WTC11 (cell line): Measurements from ENCODE around the gene UBE2J1. TPM values are rescaled to one million over a fixed set of nuclear protein-coding genes. Genes with fewer than 3 reads are reported as not detected.
A peak's percentile ranks its signal among the peaks of the same experiment; 100 is the strongest.

Experiments
- ATAC-seq: fragments of 200-7000 bp; cut with Tn5 transposase; 2 replicates; pipeline ENCODE4 v1.10.0; 2021; ENCODE audit warnings: mild to moderate bottlenecking, moderate library complexity
- CTCF ChIA-PET: fragments of 300-600 bp; sonication (Branson Sonifier 250); formaldehyde crosslinking; loops from one replicate; lab custom pipeline; 2021; ENCODE audit warnings: antibody characterized with exemption; lab: Charles Lee
- POLR2A ChIA-PET: fragments of 350-600 bp; sonication (Branson Sonifier 250); formaldehyde crosslinking; loops from one replicate; lab custom pipeline; 2021; ENCODE audit warnings: antibody characterized with exemption; lab: Charles Lee
- DNase-seq: peaks from one replicate; pipeline ENCODE4 v3.0.0; 2021; ENCODE audit warnings: low spot score
- H3K27ac Mint-ChIP-seq: 2 replicates; pipeline ENCODE4 v1.8.0; 2021; ENCODE audit warnings: mixed read lengths
- H3K27me3 Mint-ChIP-seq: 2 replicates; pipeline ENCODE4 v1.8.0; 2021; ENCODE audit warnings: low read depth, mild to moderate bottlenecking, moderate library complexity, mixed read lengths
- H3K36me3 Mint-ChIP-seq: 2 replicates; pipeline ENCODE4 v1.8.0; 2021; ENCODE audit warnings: mixed read lengths
- H3K4me1 Mint-ChIP-seq: 2 replicates; pipeline ENCODE4 v1.8.0; 2022; ENCODE audit warnings: mixed read lengths
- H3K4me3 Mint-ChIP-seq: 2 replicates; pipeline ENCODE4 v1.8.0; 2021; ENCODE audit warnings: mild to moderate bottlenecking, moderate library complexity, mixed read lengths
- H3K9me3 Mint-ChIP-seq: 2 replicates; pipeline ENCODE4 v1.8.0; 2021; ENCODE audit warnings: mixed read lengths
- EMX1 ChIP-seq: fragments of 250-450 bp; sonication (Bioruptor Pico); IDR thresholded peaks from 2 replicates; pipeline ENCODE4 v1.8.0; 2021; ENCODE audit warnings: mild to moderate bottlenecking
- JAZF1 ChIP-seq: fragments of 250-450 bp; sonication (Bioruptor Pico); IDR thresholded peaks from 2 replicates; pipeline ENCODE4 v1.9.0; 2021; ENCODE audit warnings: moderate library complexity, mild to moderate bottlenecking, inconsistent platforms
- SMAD4 ChIP-seq: sonication (generic); formaldehyde crosslinking; IDR thresholded peaks from 2 replicates; pipeline ENCODE4 v1.8.0; 2022; ENCODE audit warnings: mild to moderate bottlenecking, missing genetic modification reagents
- ZNF317 ChIP-seq: sonication (generic); formaldehyde crosslinking; IDR thresholded peaks from 2 replicates; pipeline ENCODE4 v1.8.1; 2023; ENCODE audit warnings: low read depth, mild to moderate bottlenecking, moderate library complexity, missing genetic modification reagents, borderline replicate concordance
- total RNA-seq: library from RNA; stranded (reverse); gene quantifications from 3 replicates; pipeline ENCODE4 v1.2.3, GENCODE V29; 2021
- TF ChIP-seq, protein P1 (sequence below): sonication (generic); formaldehyde crosslinking; IDR thresholded peaks from 2 replicates; pipeline ENCODE4 v1.8.1; 2023; ENCODE audit warnings: mild to moderate bottlenecking, moderate library complexity, missing genetic modification reagents
- TF ChIP-seq, protein P2 (sequence below): fragments of 200-600 bp; IDR thresholded peaks from 2 replicates; pipeline ENCODE4 v1.8.0; 2022; ENCODE audit warnings: antibody characterized with exemption

UBE2J1 gene
- total RNA-seq, 1 experiment from 2014 or later: 12.3 TPM

DNA sequence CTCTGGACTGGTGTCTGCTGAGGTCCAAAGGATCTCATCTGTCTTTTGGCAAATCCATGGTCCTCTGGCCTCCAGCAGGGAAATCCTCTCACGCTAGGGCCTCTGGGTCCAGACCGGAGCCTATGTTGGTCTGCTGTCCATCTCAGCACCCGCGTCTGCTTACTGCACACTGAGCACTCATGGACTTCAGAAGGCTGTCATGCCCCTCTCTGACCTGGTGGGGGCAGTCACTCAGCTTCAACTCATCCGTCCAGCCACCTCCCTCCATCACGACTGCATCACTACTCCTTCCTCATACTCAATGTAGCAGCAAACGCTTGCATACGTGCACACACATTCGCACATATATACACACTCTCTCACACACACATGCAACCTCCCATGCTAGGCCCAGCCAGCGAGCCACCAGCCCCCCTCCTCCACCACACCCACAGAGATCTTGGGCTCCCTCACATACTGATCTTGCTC is 70.7 kb downstream of the UBE2J1 start:
- Mint-ChIP-seq H3K27ac (no peak overlapping the region), H3K27me3 (peaks cover 4% of the 10 kb centered on the region; the same call in 1 of the 2 replicates), H3K4me1 (peaks cover 17% of the 10 kb centered on the region), H3K36me3 (no peaks in the 10 kb centered on the region), H3K9me3 (no peaks in the 10 kb centered on the region), H3K4me3 (no peak overlapping the region)
- TF ChIP-seq EMX1 (CRISPR knock-in tag) (no peak), ZNF317 (CRISPR knock-in tag) (peak; percentile 77)
- TF ChIP-seq, protein P1, sequence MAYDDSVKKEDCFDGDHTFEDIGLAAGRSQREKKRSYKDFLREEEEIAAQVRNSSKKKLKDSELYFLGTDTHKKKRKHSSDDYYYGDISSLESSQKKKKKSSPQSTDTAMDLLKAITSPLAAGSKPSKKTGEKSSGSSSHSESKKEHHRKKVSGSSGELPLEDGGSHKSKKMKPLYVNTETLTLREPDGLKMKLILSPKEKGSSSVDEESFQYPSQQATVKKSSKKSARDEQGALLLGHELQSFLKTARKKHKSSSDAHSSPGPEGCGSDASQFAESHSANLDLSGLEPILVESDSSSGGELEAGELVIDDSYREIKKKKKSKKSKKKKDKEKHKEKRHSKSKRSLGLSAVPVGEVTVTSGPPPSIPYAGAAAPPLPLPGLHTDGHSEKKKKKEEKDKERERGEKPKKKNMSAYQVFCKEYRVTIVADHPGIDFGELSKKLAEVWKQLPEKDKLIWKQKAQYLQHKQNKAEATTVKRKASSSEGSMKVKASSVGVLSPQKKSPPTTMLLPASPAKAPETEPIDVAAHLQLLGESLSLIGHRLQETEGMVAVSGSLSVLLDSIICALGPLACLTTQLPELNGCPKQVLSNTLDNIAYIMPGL (CRISPR knock-in tag): no peak
- TF ChIP-seq, protein P2, sequence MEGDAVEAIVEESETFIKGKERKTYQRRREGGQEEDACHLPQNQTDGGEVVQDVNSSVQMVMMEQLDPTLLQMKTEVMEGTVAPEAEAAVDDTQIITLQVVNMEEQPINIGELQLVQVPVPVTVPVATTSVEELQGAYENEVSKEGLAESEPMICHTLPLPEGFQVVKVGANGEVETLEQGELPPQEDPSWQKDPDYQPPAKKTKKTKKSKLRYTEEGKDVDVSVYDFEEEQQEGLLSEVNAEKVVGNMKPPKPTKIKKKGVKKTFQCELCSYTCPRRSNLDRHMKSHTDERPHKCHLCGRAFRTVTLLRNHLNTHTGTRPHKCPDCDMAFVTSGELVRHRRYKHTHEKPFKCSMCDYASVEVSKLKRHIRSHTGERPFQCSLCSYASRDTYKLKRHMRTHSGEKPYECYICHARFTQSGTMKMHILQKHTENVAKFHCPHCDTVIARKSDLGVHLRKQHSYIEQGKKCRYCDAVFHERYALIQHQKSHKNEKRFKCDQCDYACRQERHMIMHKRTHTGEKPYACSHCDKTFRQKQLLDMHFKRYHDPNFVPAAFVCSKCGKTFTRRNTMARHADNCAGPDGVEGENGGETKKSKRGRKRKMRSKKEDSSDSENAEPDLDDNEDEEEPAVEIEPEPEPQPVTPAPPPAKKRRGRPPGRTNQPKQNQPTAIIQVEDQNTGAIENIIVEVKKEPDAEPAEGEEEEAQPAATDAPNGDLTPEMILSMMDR: peak; percentile 54; the same call in 1 of the 2 replicates
- ChIA-PET POLR2A (no interaction called here), CTCF (interaction anchor here (0.6 to 3.4 kb wide), 17 partner anchors 9 to 197 kb away, joined by 3 to 16 read pairs (median 4); partner anchors contain the start of gene GABRR1)
- DNase-seq (peak; percentile 74), ATAC-seq (peak; percentile 95)

DNA sequence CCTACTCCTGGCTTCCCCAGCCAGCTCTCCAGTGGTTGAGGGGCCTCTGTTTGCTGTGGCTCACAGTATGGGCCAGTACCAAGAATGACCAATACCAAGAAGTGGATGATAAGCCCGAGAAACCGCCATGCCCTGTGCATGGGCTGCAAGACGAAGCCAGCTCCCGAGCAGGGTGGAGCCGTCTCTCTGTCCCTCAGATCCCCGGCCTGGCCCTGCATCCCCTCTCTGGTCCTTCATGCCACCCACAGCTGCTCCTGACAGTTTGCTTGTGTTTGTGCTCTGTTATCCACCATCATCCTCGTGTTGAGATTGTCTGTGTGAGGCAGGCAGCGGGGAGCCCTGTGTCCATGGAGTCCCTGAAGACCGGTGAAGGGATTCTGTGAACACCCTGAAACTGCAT is 73.6 kb downstream of the UBE2J1 start:
- DNase-seq (no peak), ATAC-seq (no peak)
- TF ChIP-seq JAZF1 (no peak), SMAD4 (CRISPR knock-in tag) (no peak)
- Mint-ChIP-seq H3K36me3 (no peaks in the 10 kb centered on the region), H3K4me3 (no peak overlapping the region), H3K4me1 (no peaks in the 10 kb centered on the region), H3K27ac (no peak overlapping the region), H3K9me3 (no peaks in the 10 kb centered on the region), H3K27me3 (peaks cover 4% of the 10 kb centered on the region; the same call in 1 of the 2 replicates)
- ChIA-PET CTCF (interaction anchor here (1.2 kb wide), 1 partner anchor 33 kb away, joined by 4 read pairs; no protein-coding TSS in a partner anchor), POLR2A (no interaction called here)

Other genes with a start within 250 kb of the UBE2J1 start
- gene SRSF12, start 234.7 kb downstream of the UBE2J1 start, total RNA-seq: 3.8 to 4.0 TPM (median 3.8 TPM) in 3 replicates
- gene PM20D2, start 206.7 kb downstream of the UBE2J1 start, total RNA-seq: 4.8 to 5.1 TPM (median 4.9 TPM) in 3 replicates
- gene GABRR1, start 135.4 kb downstream of the UBE2J1 start, total RNA-seq: 0.23 to 0.30 TPM (median 0.24 TPM) in 3 replicates
- gene GABRR2, start 37.4 kb downstream of the UBE2J1 start, total RNA-seq: not detected in 3 replicates
- 14.1 to 25.4 TPM (median 18.0 TPM) in 3 replicates for gene RRAGD, start 59.6 kb upstream of the UBE2J1 start, total RNA-seq
- gene ANKRD6, start 80.4 kb upstream of the UBE2J1 start, total RNA-seq: 10.9 to 13.9 TPM (median 12.6 TPM) in 3 replicates